NCI-H510A (cell line): ENCODE results near the gene SMIM21.

ENCODE experiments used
- DNase-seq: peaks from one replicate; lab custom pipeline; 2025; lab: John Stamatoyannopoulos, UW

The SMIM21 gene

GRCh38 chr18:75427603-75428002, at the start of gene SMIM21:
Gene SMIM21 (minus strand): TSS chr18:75427703. CDS start chr18:75427563, 140 bp downstream.
- DNase-seq: no peak

GRCh38 chr18:75475228-75475627, 47.7 kb upstream of the SMIM21 start:
- no peak for DNase-seq

- DNase-seq: no peak
Measured at GRCh38 chr18:75474332-75474731, 46.8 kb upstream of the SMIM21 start.

- DNase-seq: no peak
Measured at GRCh38 chr18:75473316-75473715, 45.8 kb upstream of the SMIM21 start.

- no peak for DNase-seq
Measured at GRCh38 chr18:75472906-75473305, 45.4 kb upstream of the SMIM21 start.

- DNase-seq: no peak
Measured at GRCh38 chr18:75472396-75472795, 44.9 kb upstream of the SMIM21 start.

GRCh38 chr18:75471850-75472249, 44.3 kb upstream of the SMIM21 start:
- no peak for DNase-seq

- DNase-seq: no peak
Measured at GRCh38 chr18:75467851-75468250, 40.3 kb upstream of the SMIM21 start.

GRCh38 chr18:75467281-75467795, 39.8 kb upstream of the SMIM21 start:
- DNase-seq: no peak

GRCh38 chr18:75464356-75464755, 36.9 kb upstream of the SMIM21 start:
- no peak for DNase-seq

GRCh38 chr18:75462178-75462832, 34.8 kb upstream of the SMIM21 start:
- no peak for DNase-seq

GRCh38 chr18:75456199-75456631, 28.7 kb upstream of the SMIM21 start:
- DNase-seq: no peak

GRCh38 chr18:75455249-75456198, 28.0 kb upstream of the SMIM21 start:
- DNase-seq: no peak

- DNase-seq: no peak
Measured at GRCh38 chr18:75454022-75454795, 26.7 kb upstream of the SMIM21 start.

- DNase-seq: no peak
Measured at GRCh38 chr18:75450906-75451305, 23.4 kb upstream of the SMIM21 start.

GRCh38 chr18:75441896-75442295, 14.4 kb upstream of the SMIM21 start:
- DNase-seq: no peak

GRCh38 chr18:75439348-75439747, 11.8 kb upstream of the SMIM21 start:
- no peak for DNase-seq

GRCh38 chr18:75438891-75439290, 11.4 kb upstream of the SMIM21 start:
- no peak for DNase-seq

- no peak for DNase-seq
Measured at GRCh38 chr18:75437979-75438378, 10.5 kb upstream of the SMIM21 start.

- DNase-seq: no peak
Measured at GRCh38 chr18:75433098-75433497, 5.6 kb upstream of the SMIM21 start.

GRCh38 chr18:75429975-75430374, 2.5 kb upstream of the SMIM21 start:
- no peak for DNase-seq

- no peak for DNase-seq
Measured at GRCh38 chr18:75428490-75428889, 987 bp upstream of the SMIM21 start.
